Smooth muscle cell of trachea (primary cell): ENCODE data around the gene TRAK1. TPM values are rescaled to one million over a fixed set of nuclear protein-coding genes. Genes with fewer than 3 reads are reported as not detected.

ENCODE experiments used
- total RNA-seq: library from RNA; depleted of rRNA; stranded (reverse); fragments of >200 nt; gene quantifications from 2 replicates; pipeline ENCODE4 v1.2.1, GENCODE V29; 2014

Gene TRAK1
- 32.6 and 41.5 TPM in 2 replicates for total RNA-seq

GRCh38 chr3:42090973-42091731, at the start of gene TRAK1:
TRAK1 (plus strand) TSS chr3:42091357; CDS start chr3:42091470, 113 bp downstream.

DNA sequence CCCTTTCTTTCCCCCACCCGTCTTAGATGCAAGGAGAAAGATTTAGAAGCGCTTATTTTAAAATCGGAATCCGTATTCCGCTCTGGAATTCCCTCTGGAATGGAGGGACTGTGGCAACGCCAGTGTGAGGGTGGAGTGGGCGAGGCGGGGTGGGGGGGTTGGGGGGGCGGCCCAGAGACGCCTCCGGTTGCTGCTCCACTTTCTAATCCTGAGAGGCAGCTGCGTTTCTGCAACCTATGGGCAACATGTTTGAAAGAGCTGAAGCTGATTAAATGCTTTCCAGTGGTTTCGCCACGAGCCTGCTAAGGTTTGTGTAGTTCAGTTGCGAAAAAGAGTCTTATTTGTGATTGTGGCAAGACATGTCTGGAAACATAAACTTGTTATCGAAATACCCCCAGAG, 174.9 kb downstream of the TRAK1 start, which contains the start of gene CCK:
Gene CCK (minus strand): TSS at position 101 of the 400 bp plus-strand sequence. CDS start 2,555 bp downstream, outside the sequence.

Other genes starting within 250 kb of the TRAK1 start
- 15.1 and 23.6 TPM in 2 replicates for gene ULK4, start 129.3 kb upstream of the TRAK1 start, total RNA-seq
- 15.3 and 34.1 TPM in 2 replicates for gene CCK, start 174.8 kb downstream of the TRAK1 start, total RNA-seq